K562 (cell line): ENCODE results near the gene DTNA.

Experiments used
- CEBPB ChIP-seq: fragments of 450-650 bp; IDR thresholded peaks from 2 replicates; pipeline ENCODE4 v1.6.1; 2016; ENCODE audit warnings: missing genetic modification characterization, missing compliant biosample characterization
- EZH2 ChIP-seq: IDR thresholded peaks from 2 replicates; pipeline ENCODE4 v1.6.1; 2012; ENCODE audit warnings: low read depth, mild to moderate bottlenecking, inconsistent platforms, low read length, borderline replicate concordance
- NEUROD1 ChIP-seq: fragments of 150-350 bp; IDR thresholded peaks from 2 replicates; pipeline ENCODE4 v1.6.1; 2014; ENCODE audit warnings: borderline replicate concordance, low read length, low read depth; ENCODE audit not compliant: partially characterized antibody
- NFIC ChIP-seq: fragments of 450-650 bp; IDR thresholded peaks from 2 replicates; pipeline ENCODE4 v1.6.1; 2017; ENCODE audit warnings: mild to moderate bottlenecking, inconsistent platforms
- POLR2A ChIP-seq: fragments of 450-650 bp; conservative IDR thresholded peaks from 2 replicates; pipeline ENCODE4 v1.6.1; 2016
- RBM22 ChIP-seq: fragments of 200-400 bp; formaldehyde crosslinking; IDR thresholded peaks from 2 replicates; pipeline ENCODE4 v1.6.1; 2018; ENCODE audit warnings: low read length, low read depth; ENCODE audit not compliant: poor library complexity, severe bottlenecking
- SMC3 ChIP-seq: conservative IDR thresholded peaks from 2 replicates; pipeline ENCODE4 v1.6.1; 2011; ENCODE audit warnings: low read depth, low read length, improper control_type of control experiment; ENCODE audit not compliant: insufficient read depth
- TF ChIP-seq, protein P1 (sequence below), 3 experiments: IDR thresholded peaks in 2 of 3; conservative IDR thresholded peaks in 1 of 3; 2 replicates each; pipeline ENCODE4 v1.5.1; 2011 to 2012; ENCODE audit warnings: low read length in 3 of 3, mild to moderate bottlenecking in 3 of 3, control low read depth in 2 of 3, improper control_type of control experiment in 1 of 3, inconsistent platforms in 1 of 3, low read depth in 1 of 3, mixed read lengths in 1 of 3, moderate library complexity in 1 of 3; ENCODE audit not compliant: insufficient read depth in 2 of 3
- TF ChIP-seq, protein P2 (sequence below): fragments of 250-450 bp; sonication (Bioruptor Pico); IDR thresholded peaks from 2 replicates; pipeline ENCODE4 v1.5.0; 2021
- TF ChIP-seq, protein P3 (sequence below), 2 experiments: fragments of 450-650 bp in 1 of 2; sonication (generic) in 1 of 2; formaldehyde crosslinking; conservative IDR thresholded peaks; 2 replicates each; pipeline versions ENCODE4 v1.4.0 to v1.8.1; 2020 to 2022; ENCODE audit warnings: mild to moderate bottlenecking in 1 of 2, missing genetic modification reagents in 1 of 2
- TF ChIP-seq, protein P4 (sequence below): fragments of 200-600 bp; sonication (generic); IDR thresholded peaks from one replicate; pipeline ENCODE4 v1.6.1; 2012; ENCODE audit warnings: mild to moderate bottlenecking, low read depth, low read length, inconsistent platforms
- TF ChIP-seq, protein P5 (sequence below): fragments of 250-450 bp; sonication (Bioruptor Pico); IDR thresholded peaks from 2 replicates; pipeline ENCODE4 v1.4.0; 2020; ENCODE audit warnings: mild to moderate bottlenecking

DNA sequence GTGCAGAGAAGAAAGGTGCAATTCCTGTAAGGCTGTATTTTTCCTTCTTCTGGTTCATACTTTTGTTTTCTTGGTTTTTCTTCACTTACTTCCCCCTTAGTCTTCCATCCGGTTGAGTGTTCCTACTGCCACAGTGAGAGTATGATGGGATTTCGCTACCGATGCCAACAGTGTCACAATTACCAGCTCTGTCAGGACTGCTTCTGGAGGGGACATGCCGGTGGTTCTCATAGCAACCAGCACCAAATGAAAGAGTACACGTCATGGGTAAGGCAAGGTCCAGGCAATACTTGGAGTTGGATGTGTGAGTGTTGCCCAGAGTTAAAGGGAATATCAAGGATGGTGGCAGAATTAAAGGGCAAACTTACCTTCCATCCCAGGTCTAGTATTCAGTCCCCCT is 108.0 kb downstream of the DTNA start:
- no peak for TF ChIP-seq NEUROD1
- TF ChIP-seq, protein P1, sequence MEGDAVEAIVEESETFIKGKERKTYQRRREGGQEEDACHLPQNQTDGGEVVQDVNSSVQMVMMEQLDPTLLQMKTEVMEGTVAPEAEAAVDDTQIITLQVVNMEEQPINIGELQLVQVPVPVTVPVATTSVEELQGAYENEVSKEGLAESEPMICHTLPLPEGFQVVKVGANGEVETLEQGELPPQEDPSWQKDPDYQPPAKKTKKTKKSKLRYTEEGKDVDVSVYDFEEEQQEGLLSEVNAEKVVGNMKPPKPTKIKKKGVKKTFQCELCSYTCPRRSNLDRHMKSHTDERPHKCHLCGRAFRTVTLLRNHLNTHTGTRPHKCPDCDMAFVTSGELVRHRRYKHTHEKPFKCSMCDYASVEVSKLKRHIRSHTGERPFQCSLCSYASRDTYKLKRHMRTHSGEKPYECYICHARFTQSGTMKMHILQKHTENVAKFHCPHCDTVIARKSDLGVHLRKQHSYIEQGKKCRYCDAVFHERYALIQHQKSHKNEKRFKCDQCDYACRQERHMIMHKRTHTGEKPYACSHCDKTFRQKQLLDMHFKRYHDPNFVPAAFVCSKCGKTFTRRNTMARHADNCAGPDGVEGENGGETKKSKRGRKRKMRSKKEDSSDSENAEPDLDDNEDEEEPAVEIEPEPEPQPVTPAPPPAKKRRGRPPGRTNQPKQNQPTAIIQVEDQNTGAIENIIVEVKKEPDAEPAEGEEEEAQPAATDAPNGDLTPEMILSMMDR (IDR thresholded peaks at IDR 0.05 in 2 of 3, conservative IDR thresholded peaks at IDR 0.05 in 1 of 3; ENCODE audit: insufficient read depth in 2 of 3, low read depth in 1 of 3, low read length in 3 of 3), result no peak
- TF ChIP-seq, protein P2, sequence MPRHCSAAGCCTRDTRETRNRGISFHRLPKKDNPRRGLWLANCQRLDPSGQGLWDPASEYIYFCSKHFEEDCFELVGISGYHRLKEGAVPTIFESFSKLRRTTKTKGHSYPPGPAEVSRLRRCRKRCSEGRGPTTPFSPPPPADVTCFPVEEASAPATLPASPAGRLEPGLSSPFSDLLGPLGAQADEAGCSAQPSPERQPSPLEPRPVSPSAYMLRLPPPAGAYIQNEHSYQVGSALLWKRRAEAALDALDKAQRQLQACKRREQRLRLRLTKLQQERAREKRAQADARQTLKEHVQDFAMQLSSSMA, result no peak
- no peak for TF ChIP-seq NFIC
- no peak for TF ChIP-seq SMC3
- TF ChIP-seq RBM22, result no peak
- TF ChIP-seq, protein P3, sequence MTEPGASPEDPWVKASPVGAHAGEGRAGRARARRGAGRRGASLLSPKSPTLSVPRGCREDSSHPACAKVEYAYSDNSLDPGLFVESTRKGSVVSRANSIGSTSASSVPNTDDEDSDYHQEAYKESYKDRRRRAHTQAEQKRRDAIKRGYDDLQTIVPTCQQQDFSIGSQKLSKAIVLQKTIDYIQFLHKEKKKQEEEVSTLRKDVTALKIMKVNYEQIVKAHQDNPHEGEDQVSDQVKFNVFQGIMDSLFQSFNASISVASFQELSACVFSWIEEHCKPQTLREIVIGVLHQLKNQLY (CRISPR knock-in tag; conservative IDR thresholded peaks at IDR 0.05), result no peak
- TF ChIP-seq CEBPB (tag), result no peak
- no peak for TF ChIP-seq EZH2
- TF ChIP-seq, protein P4, sequence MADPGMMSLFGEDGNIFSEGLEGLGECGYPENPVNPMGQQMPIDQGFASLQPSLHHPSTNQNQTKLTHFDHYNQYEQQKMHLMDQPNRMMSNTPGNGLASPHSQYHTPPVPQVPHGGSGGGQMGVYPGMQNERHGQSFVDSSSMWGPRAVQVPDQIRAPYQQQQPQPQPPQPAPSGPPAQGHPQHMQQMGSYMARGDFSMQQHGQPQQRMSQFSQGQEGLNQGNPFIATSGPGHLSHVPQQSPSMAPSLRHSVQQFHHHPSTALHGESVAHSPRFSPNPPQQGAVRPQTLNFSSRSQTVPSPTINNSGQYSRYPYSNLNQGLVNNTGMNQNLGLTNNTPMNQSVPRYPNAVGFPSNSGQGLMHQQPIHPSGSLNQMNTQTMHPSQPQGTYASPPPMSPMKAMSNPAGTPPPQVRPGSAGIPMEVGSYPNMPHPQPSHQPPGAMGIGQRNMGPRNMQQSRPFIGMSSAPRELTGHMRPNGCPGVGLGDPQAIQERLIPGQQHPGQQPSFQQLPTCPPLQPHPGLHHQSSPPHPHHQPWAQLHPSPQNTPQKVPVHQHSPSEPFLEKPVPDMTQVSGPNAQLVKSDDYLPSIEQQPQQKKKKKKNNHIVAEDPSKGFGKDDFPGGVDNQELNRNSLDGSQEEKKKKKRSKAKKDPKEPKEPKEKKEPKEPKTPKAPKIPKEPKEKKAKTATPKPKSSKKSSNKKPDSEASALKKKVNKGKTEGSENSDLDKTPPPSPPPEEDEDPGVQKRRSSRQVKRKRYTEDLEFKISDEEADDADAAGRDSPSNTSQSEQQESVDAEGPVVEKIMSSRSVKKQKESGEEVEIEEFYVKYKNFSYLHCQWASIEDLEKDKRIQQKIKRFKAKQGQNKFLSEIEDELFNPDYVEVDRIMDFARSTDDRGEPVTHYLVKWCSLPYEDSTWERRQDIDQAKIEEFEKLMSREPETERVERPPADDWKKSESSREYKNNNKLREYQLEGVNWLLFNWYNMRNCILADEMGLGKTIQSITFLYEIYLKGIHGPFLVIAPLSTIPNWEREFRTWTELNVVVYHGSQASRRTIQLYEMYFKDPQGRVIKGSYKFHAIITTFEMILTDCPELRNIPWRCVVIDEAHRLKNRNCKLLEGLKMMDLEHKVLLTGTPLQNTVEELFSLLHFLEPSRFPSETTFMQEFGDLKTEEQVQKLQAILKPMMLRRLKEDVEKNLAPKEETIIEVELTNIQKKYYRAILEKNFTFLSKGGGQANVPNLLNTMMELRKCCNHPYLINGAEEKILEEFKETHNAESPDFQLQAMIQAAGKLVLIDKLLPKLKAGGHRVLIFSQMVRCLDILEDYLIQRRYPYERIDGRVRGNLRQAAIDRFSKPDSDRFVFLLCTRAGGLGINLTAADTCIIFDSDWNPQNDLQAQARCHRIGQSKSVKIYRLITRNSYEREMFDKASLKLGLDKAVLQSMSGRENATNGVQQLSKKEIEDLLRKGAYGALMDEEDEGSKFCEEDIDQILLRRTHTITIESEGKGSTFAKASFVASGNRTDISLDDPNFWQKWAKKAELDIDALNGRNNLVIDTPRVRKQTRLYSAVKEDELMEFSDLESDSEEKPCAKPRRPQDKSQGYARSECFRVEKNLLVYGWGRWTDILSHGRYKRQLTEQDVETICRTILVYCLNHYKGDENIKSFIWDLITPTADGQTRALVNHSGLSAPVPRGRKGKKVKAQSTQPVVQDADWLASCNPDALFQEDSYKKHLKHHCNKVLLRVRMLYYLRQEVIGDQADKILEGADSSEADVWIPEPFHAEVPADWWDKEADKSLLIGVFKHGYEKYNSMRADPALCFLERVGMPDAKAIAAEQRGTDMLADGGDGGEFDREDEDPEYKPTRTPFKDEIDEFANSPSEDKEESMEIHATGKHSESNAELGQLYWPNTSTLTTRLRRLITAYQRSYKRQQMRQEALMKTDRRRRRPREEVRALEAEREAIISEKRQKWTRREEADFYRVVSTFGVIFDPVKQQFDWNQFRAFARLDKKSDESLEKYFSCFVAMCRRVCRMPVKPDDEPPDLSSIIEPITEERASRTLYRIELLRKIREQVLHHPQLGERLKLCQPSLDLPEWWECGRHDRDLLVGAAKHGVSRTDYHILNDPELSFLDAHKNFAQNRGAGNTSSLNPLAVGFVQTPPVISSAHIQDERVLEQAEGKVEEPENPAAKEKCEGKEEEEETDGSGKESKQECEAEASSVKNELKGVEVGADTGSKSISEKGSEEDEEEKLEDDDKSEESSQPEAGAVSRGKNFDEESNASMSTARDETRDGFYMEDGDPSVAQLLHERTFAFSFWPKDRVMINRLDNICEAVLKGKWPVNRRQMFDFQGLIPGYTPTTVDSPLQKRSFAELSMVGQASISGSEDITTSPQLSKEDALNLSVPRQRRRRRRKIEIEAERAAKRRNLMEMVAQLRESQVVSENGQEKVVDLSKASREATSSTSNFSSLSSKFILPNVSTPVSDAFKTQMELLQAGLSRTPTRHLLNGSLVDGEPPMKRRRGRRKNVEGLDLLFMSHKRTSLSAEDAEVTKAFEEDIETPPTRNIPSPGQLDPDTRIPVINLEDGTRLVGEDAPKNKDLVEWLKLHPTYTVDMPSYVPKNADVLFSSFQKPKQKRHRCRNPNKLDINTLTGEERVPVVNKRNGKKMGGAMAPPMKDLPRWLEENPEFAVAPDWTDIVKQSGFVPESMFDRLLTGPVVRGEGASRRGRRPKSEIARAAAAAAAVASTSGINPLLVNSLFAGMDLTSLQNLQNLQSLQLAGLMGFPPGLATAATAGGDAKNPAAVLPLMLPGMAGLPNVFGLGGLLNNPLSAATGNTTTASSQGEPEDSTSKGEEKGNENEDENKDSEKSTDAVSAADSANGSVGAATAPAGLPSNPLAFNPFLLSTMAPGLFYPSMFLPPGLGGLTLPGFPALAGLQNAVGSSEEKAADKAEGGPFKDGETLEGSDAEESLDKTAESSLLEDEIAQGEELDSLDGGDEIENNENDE, result no peak
- no peak for TF ChIP-seq POLR2A
- TF ChIP-seq, protein P5, sequence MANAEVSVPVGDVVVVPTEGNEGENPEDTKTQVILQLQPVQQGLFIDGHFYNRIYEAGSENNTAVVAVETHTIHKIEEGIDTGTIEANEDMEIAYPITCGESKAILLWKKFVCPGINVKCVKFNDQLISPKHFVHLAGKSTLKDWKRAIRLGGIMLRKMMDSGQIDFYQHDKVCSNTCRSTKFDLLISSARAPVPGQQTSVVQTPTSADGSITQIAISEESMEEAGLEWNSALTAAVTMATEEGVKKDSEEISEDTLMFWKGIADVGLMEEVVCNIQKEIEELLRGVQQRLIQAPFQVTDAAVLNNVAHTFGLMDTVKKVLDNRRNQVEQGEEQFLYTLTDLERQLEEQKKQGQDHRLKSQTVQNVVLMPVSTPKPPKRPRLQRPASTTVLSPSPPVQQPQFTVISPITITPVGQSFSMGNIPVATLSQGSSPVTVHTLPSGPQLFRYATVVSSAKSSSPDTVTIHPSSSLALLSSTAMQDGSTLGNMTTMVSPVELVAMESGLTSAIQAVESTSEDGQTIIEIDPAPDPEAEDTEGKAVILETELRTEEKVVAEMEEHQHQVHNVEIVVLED (CRISPR knock-in tag), result no peak
